ENCODE results near the gene LPAR1.

- no peak for TF ChIP-seq POLR2A (IDR thresholded peaks at IDR 0.05; ENCODE audit: control extremely low read depth in 1 of 2, low read depth in 2 of 2, low read length in 2 of 2)
- TF ChIP-seq CTCF (IDR thresholded peaks at IDR 0.05; ENCODE audit: control extremely low read depth in 1 of 3, insufficient read depth in 1 of 3, low read depth in 1 of 3, low read length in 3 of 3): no peak
- TF ChIP-seq SIN3A (conservative IDR thresholded peaks at IDR 0.05 in 1 of 2, IDR thresholded peaks at IDR 0.05 in 1 of 2; ENCODE audit: low read depth in 1 of 2, low read length in 2 of 2): no peak
- TF ChIP-seq POLR2AphosphoS5 (IDR thresholded peaks at IDR 0.05; ENCODE audit: low read depth, low read length): no peak
- TF ChIP-seq, protein P1, sequence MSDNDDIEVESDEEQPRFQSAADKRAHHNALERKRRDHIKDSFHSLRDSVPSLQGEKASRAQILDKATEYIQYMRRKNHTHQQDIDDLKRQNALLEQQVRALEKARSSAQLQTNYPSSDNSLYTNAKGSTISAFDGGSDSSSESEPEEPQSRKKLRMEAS (IDR thresholded peaks at IDR 0.05): no peak
Measured at GRCh38 chr9:110916403-110916802, 121.9 kb downstream of the LPAR1 start.
